KOPT-K1 (cell line): ENCODE results near the gene RAD51D.
A peak's percentile ranks its signal among the peaks of the same experiment; 100 is the strongest.
"Not testable (repeated sequence)": the region's sequence is repeated elsewhere in the genome, so short reads cannot be mapped to it uniquely, and the experiment has no call there.

ENCODE experiments used
- H3K27ac ChIP-seq: fragments of 200-600 bp; sonication (generic); 2 replicates; pipeline ENCODE4 v1.5.1; 2016; ENCODE audit warnings: antibody characterized with exemption, mild to moderate bottlenecking, low read depth, low read length; ENCODE audit not compliant: poor library complexity, severe bottlenecking
- H3K36me3 ChIP-seq: fragments of 200-600 bp; sonication (generic); 2 replicates; pipeline ENCODE4 v1.5.1; 2017; ENCODE audit warnings: antibody characterized with exemption, mild to moderate bottlenecking, low read length, moderate library complexity; ENCODE audit not compliant: insufficient read depth
- H3K9me3 ChIP-seq: fragments of 200-600 bp; sonication (generic); 2 replicates; pipeline ENCODE4 v1.5.1; 2017; ENCODE audit warnings: antibody characterized with exemption, low read length, mild to moderate bottlenecking; ENCODE audit not compliant: insufficient read depth, poor library complexity, severe bottlenecking

Gene RAD51D

DNA sequence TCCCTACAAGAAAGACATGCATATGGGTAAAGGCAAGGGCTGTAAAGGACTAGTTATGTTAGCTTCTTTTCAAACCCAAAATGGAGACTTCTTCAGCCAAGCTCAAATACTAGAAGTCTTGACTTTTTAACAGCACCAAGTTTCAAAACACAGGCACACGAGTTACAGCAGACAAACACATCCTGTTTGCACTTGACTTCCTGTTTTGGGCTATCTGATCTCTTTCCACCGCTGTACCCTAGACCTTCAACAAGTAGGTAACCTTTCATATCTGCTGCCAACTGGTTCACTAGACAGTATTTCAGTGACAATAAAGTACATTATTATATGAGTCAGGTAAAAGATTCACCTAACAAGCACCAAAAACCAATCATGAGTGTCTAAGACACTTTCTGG lies 68.5 kb downstream of the RAD51D start:
- H3K9me3 ChIP-seq = no peaks in the 10 kb centered on the region
- peak overlapping the region; percentile 58 for H3K27ac ChIP-seq
- no peaks in the 10 kb centered on the region for H3K36me3 ChIP-seq

GRCh38 chr17:35050170-35050569 lies 69.5 kb downstream of the RAD51D start:
- no peaks in the 10 kb centered on the region for H3K36me3 ChIP-seq
- H3K9me3 ChIP-seq = no peaks in the 10 kb centered on the region
- no peak overlapping the region for H3K27ac ChIP-seq

DNA sequence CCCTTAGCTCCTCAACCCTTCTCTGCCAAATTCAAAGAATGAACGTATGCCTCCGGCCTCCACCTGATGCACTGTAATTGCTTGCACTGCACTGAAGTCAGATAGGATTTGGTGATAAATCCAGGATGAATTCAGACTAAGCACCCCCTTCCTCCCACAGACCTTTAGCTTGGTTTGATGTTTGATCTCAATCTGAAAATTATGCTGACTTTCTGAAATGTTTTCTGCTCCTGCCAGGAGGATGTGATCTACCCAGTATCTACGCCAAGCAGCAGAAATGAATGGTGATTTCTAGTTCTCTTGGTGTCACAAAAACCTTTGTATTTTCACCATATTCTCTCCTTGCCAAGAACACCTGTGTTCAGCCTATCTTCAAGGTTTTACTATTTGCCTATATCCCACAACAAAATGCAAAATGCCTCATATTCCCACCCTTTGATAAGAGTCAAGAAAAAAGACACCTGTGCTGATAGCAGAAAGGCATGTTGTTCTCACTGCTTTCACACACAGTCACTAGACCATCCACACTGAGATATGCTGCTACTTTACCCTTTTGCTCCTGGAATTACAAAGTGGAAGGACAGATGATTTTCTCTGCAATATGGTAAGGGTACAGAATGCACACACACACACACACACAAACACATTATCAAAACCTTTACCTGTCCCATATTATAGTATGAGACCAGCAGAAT lies 70.8 kb downstream of the RAD51D start:
- Histone ChIP-seq H3K36me3 (no peaks in the 10 kb centered on the region), H3K9me3 (no peaks in the 10 kb centered on the region), H3K27ac (no peak overlapping the region)

DNA sequence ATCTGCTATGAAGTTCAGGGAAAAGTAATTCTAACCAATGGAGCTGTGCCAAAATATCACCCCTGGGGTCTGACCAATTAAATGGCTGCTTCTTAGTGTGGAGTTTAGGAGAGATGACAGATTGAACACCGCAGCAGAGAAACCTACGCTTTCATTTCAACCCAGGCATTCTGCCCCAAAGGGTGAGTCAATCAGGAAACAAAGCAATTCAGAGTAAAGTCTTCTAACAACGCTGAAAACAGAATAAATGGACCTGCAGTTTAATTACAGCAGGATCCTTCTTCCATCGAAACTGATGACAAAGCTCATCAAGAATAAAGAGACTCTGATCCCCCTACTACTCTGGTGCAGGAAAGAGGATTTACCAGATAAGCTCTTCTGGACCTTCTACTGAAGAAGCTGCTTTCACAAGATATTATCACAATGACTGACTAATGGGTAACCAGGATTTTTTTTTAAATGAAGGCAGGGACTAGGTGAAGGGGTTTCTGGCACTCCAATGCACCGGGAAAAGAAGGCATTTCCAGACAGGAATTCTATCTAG lies 72.8 kb downstream of the RAD51D start:
- no peak overlapping the region for H3K27ac ChIP-seq
- no peaks in the 10 kb centered on the region for H3K36me3 ChIP-seq
- no peaks in the 10 kb centered on the region for H3K9me3 ChIP-seq

GRCh38 chr17:35046245-35046644 lies 73.4 kb downstream of the RAD51D start:
- H3K27ac ChIP-seq = no peak overlapping the region

GRCh38 chr17:35045458-35045979 lies 74.1 kb downstream of the RAD51D start:
- H3K9me3 ChIP-seq, H3K27ac ChIP-seq, H3K36me3 ChIP-seq: not testable (repeated sequence)

More at GRCh38 chr17:35046245-35046644, 73.4 kb downstream of the RAD51D start:
- Histone ChIP-seq H3K9me3 (no peaks in the 10 kb centered on the region), H3K36me3 (no peaks in the 10 kb centered on the region)

DNA sequence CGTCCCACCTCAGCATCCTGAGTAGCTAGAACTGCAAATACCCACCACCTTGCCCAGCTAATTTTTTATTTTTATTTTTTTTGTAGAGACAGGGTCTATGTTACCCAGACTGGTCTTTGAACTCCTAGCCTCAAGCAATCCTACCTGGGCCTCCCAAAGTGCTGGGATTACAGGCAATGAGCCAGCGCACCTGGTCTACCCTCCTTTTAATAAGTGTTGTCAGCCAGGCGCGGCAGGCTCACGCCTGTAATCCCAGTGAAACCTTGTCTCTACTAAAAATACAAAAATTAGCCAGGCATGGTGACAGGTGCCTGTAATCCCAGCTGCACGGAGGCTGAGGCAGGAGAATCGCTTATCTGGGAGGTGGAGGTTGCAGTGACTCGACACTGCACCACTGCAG lies 75.5 kb downstream of the RAD51D start:
- Histone ChIP-seq H3K9me3 (no peaks in the 10 kb centered on the region), H3K27ac (no peak overlapping the region), H3K36me3 (no peaks in the 10 kb centered on the region)
